Esophagus squamous epithelium (tissue), 5 donors: ENCODE results near the gene MDM1. TPM values are rescaled to one million over a fixed set of nuclear protein-coding genes. Genes with fewer than 3 reads are reported as not detected.

Experiments
- DNase-seq: peaks from one replicate; lab custom pipeline; 2025; lab: John Stamatoyannopoulos, UW
- H3K27ac ChIP-seq, 4 donors: fragments of 200-600 bp; sonication (generic); one replicate each; pipeline ENCODE4 v1.5.1; 2016 to 2019; ENCODE audit warnings: mild to moderate bottlenecking in 1 of 4
- H3K27me3 ChIP-seq, 4 donors: fragments of 200-600 bp; sonication (generic); 1 replicate in 3 of 4; 2 replicates in 1 of 4; pipeline versions ENCODE4 v1.5.1 to v1.6.0; 2017 to 2021; ENCODE audit warnings: antibody characterized with exemption in 1 of 4
- H3K36me3 ChIP-seq, 3 donors: fragments of 200-600 bp; sonication (generic); one replicate each; pipeline ENCODE4 v1.5.1; 2016 to 2019
- H3K4me1 ChIP-seq, 3 donors: fragments of 200-600 bp; sonication (generic); one replicate each; pipeline ENCODE4 v1.5.1; 2017 to 2019
- H3K4me3 ChIP-seq, 4 donors: fragments of 200-600 bp; sonication (generic); 1 replicate in 3 of 4; 2 replicates in 1 of 4; pipeline ENCODE4 v1.5.1; 2016 to 2019; ENCODE audit warnings: mild to moderate bottlenecking in 2 of 4, moderate library complexity in 1 of 4
- H3K9me3 ChIP-seq, 3 donors: fragments of 200-600 bp; sonication (generic); one replicate each; pipeline ENCODE4 v1.5.1; 2016 to 2019
- CTCF ChIP-seq, 6 experiments: fragments of 450-650 bp in 4 of 6; fragments of 200-600 bp in 2 of 6; sonication (generic) in 2 of 6; IDR thresholded peaks; one replicate each; pipeline ENCODE4 v1.5.1; 2016 to 2019; ENCODE audit warnings: antibody characterized with exemption in 6 of 6, mild to moderate bottlenecking in 4 of 6, moderate library complexity in 4 of 6
- POLR2A ChIP-seq, 4 donors: fragments of 450-650 bp; IDR thresholded peaks; one replicate each; pipeline ENCODE4 v1.6.1; 2017; ENCODE audit warnings: antibody characterized with exemption in 4 of 4, mild to moderate bottlenecking in 4 of 4, moderate library complexity in 3 of 4
- WGBS, 2 donors: methylation state at CpG; one replicate each; pipeline ENCODE4 v1.1.5; 2018; 5-methylcytosine and 5-hydroxymethylcytosine counted together
- intact Hi-C: fragments of 100-400 bp; cut with DNase I; formaldehyde crosslinking; loops from one replicate; pipeline ENCODE4 v1.15.0; 2022
- total RNA-seq, 4 donors: library from RNA; depleted of rRNA; stranded (reverse); fragments of >200 nt; gene quantifications; one replicate each; pipeline ENCODE4 v1.1.0, GENCODE V29; 2016
- donor health status: DM: yes; HTN: yes; CAD: no.

MDM1 gene
- total RNA-seq, 4 donors from 2014 or later = 8.0 to 14.1 (median 10.5) TPM

DNA sequence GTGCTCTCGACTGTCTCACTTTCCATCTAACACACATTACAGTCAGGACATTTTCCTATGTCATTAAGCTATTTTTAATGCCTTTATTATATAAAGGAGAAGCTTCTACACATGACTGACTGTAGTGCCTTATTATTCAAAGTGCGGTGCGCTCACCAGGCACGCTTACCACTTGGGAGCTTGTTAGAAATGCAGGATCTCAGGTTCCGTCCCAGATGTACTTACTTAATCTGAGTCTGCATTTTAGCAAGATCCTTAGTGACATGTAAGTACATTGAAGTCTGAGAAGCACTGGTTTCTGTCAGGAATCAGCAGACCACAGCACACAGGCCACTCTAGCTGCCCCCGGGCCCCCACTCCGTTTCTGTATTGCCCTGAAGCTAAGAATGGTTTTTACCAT lies 44.7 kb upstream of the MDM1 start:
- no peak overlapping the region for H3K27ac ChIP-seq
- no peak for TF ChIP-seq CTCF (IDR thresholded peaks at IDR 0.05)
- no peak for TF ChIP-seq POLR2A (IDR thresholded peaks at IDR 0.05)
- no peaks in the 10 kb centered on the region for H3K9me3 ChIP-seq
- peaks cover 5 to 29% (median 9%) of the 10 kb centered on the region in 3 donors for H3K4me1 ChIP-seq
- H3K27me3 ChIP-seq = no peaks in the 10 kb centered on the region
- H3K36me3 ChIP-seq = no peaks in the 10 kb centered on the region
- no peak overlapping the region for H3K4me3 ChIP-seq
- intact Hi-C loops = no loop called here
- no peak for DNase-seq
- WGBS, 2 donors = 89 to 96% methylated on average over 7 of the region's 7 CpGs

GRCh38 chr12:68375756-68376695 lies 43.9 kb upstream of the MDM1 start:
- intact Hi-C loops = no loop called here
- H3K27me3 ChIP-seq = no peaks in the 10 kb centered on the region
- 85 to 93% methylated on average over 4 of the region's 4 CpGs for WGBS, 2 donors
- H3K4me1 ChIP-seq = peaks cover 5 to 29% (median 9%) of the 10 kb centered on the region in 3 donors
- no peak overlapping the region for H3K4me3 ChIP-seq
- no peak for TF ChIP-seq CTCF (IDR thresholded peaks at IDR 0.05)
- no peak for TF ChIP-seq POLR2A (IDR thresholded peaks at IDR 0.05)
- DNase-seq = no peak
- H3K36me3 ChIP-seq = no peaks in the 10 kb centered on the region
- no peaks in the 10 kb centered on the region for H3K9me3 ChIP-seq
- no peak overlapping the region for H3K27ac ChIP-seq

DNA sequence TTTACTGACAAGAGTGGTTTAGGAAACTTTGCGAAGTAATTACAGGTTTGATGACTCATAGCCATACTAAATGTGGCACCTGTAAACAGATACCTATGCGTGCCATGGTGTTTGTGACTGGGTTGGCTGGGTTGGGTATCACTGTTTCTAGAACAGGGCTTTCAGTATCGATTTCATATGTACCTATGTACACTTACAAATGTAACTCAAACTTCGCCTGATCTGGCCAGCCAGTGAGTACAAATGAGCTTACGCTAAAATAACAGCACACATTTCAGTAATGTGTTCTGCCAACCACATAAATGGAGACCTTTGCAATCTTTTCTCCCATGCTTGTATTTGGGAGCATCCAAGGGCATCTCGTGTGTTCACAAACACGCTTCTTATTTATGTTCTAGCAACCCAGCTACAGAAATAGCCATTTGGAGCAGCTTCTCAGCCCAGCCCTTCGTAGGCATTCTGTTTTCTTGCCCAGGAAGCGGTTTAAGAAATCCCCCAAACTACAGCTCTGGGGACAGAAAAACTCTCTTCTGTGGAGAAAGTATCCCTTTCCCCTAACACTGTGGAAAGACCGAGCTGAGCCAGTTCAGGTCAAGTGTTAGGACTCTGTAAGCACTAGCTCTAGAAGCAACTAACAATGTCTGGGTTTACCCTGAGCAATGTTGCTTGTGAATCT lies 42.3 kb upstream of the MDM1 start:
- no peak for TF ChIP-seq CTCF (IDR thresholded peaks at IDR 0.05)
- TF ChIP-seq POLR2A (IDR thresholded peaks at IDR 0.05) = peak in 1 of 4 donors; percentile 23
- Histone ChIP-seq H3K27ac (peak overlapping the region in 1 of 4 donors; percentile 73), H3K4me1 (peaks cover 4 to 23% (median 9%) of the 10 kb centered on the region in 3 donors), H3K36me3 (no peaks in the 10 kb centered on the region), H3K27me3 (no peaks in the 10 kb centered on the region), H3K9me3 (no peaks in the 10 kb centered on the region), H3K4me3 (no peak overlapping the region)
- WGBS, 2 donors = 80 to 84% methylated on average over 10 of the region's 10 CpGs
- intact Hi-C loops = no loop called here
- no peak for DNase-seq

DNA sequence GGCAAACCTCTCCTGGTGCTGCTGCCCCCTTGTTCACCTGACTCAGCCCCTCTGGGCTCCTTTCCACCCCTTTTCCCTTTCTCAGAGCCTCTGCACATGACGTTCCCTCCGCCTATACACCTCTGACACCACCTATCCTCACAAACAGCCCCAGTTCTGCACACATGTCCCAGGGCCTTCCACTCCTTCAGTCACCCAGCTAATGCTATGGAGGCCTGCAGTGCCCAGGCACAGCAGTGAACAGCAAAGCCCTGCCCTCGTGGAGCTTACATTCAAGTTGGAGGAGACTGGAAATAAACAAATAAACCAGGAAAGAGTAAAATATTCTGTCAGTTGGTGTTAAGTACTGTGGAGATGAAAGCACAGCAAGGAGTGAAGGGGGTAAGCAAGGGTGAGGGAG lies 38.5 kb upstream of the MDM1 start:
- Histone ChIP-seq H3K4me3 (no peak overlapping the region), H3K27me3 (no peaks in the 10 kb centered on the region), H3K36me3 (no peaks in the 10 kb centered on the region), H3K9me3 (no peaks in the 10 kb centered on the region), H3K4me1 (peaks cover 0 to 20% (median 3%) of the 10 kb centered on the region in 3 donors), H3K27ac (no peak overlapping the region)
- TF ChIP-seq POLR2A (IDR thresholded peaks at IDR 0.05) = no peak
- TF ChIP-seq CTCF (IDR thresholded peaks at IDR 0.05) = no peak
- intact Hi-C loops = no loop called here
- DNase-seq = no peak
- 78 to 85% methylated on average over 3 of the region's 3 CpGs for WGBS, 2 donors
